Eye (tissue), 1 donor: ENCODE measurements around the gene KIF6.

Experiments used
- DNase-seq: peaks from one replicate; pipeline ENCODE4 v3.0.0-alpha.2; 2015

Gene KIF6

DNA sequence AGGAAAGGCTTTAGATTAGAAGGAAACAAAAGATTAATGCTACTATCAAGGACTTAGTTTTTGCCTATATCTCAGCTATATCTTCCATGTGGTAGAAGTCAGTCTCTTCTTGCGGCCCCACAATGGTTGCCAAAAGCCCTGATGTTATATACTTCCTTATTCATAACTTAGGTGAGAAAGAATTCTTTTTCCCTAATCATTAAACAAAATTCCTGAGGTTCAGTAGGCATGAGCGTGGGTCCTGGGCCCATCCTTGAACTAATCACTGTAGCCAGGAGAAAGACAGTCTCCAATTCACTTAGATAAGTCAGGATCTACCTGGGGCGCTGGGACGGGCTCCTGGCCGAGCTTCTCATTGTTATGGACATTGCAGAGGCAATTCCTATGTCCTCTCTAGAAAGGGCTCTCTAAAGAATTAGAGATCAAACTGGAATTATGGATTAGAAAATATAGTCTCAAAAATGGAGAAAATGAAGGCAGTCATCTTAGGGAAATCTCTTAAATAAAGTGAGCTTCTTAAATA, 134.3 kb downstream of the KIF6 start:
- DNase-seq, result no peak

DNA sequence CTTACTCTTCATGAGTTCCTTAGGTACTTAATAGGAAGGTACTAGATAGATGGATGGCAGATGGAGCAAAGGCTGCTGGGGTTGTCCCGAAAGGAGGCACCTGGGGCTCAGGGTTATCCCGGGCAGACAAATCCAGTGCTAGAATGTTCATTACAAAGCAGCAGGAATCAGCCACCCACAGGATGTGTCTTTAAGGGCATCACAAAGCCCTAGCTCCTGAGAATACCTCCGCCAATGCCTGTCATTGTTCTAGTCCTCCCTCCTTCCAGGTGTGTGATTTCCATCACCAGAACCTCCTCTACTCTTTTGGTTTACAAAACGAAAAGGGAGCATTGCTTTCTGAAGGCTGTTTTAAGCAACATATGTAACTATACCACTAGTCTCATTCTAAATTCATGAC, 138.1 kb downstream of the KIF6 start:
- no peak for DNase-seq

DNA sequence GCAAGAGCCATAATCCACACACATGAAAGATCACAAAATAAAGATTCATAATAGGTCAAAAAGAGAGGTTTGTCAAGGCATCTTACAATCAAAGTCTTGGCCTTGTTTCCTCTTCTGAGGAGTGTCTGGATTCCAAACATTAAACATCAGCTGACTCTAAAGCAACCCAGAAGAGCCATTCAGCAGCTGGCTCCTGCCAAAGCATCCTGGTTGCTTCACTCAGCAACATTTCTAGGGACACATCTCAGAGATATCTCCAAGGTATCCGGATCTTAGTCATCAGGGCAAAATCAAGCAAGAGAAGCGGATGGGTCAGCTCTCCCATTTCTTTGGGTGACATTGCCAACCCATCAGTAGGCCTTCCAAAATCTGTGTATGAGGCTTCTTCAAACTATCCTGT, 139.6 kb downstream of the KIF6 start:
- no peak for DNase-seq

DNA sequence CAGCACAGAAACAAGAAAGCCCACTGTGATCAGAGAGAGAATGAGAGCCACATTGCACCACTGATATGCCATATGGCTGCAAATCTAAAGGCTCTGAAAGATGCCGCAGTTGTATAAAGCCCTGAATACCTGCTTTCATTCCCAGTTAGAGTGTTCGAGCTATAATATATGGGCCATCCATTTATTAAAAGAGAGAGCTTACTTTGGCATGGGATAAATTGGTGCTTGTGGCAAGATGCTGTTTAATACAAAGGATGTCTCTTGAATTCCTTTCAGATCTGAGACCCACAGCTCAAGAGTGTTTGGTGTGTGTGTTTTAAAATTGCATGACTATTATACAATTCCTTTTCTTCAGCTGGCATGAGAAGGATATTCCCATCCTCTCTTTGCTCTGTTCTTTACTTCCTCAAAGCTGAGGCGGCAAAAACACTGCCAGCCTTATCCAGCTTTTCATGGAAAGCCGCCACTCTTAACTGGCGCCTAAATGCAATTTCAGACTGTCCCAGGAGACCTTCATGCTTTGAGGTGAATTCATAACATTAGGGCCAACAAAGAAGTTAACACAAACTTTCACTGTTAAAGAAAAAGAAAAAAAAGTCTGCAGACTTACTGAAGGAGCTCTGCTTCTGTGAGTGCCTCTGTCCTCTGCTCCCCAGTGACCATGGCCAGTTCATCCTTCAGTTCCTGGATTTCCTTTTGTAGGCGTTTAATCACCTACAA, 147.6 kb downstream of the KIF6 start:
- DNase-seq, result no peak

DNA sequence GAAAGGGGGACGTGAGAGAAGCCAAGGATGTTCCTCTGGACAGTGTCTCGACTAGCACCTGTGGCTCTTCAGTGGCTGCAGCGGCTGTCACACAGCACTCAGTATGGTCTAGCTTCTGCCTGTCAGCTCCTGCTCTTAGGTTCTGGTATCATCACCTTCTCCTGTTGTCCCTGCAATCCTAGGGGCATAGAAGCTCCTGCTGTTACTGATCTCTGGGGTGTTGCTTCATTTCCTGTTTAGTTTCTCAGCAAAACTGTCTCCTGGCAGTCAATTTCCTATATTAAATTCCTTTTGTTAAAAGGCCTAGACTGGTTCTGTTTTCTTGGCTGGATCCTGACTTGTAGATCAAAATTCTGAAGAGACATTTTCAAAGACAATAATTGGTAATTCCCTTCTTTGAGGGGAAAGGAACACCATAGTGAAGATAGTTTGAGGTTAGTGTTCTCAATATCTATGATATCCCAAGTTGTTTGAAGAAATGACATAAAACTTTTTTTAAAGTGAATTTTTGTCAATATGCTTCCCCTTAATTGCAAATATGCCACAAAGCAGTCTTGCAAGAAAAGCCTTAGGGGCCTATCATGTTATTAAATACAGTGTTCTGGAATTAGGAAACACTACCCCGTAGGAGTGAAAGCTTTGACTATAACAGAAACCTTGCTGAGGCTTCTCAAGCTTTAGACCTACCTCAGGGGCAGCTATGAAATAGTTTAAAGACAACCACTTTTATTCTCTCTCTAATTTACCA, 148.5 kb downstream of the KIF6 start:
- DNase-seq, result no peak

DNA sequence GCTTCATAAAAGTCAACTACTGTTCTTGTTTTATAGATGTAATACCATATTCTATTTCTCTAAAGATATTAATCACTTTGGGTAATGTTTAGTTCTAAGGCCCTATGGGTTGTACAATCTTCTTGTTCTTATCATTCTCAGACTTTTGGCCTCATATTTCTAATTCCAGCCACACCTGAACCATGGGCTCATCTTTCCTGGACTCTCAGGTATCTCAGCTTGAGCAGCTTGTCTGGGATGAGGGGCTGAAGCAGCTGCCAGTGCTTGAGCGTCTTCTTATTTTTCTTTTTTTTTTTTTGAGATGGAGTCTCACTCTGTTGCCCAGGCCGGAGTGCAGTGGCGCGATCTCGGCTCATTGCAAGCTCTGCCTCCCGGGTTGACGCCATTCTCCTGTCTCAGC, 150.2 kb downstream of the KIF6 start:
- DNase-seq, result no peak

DNA sequence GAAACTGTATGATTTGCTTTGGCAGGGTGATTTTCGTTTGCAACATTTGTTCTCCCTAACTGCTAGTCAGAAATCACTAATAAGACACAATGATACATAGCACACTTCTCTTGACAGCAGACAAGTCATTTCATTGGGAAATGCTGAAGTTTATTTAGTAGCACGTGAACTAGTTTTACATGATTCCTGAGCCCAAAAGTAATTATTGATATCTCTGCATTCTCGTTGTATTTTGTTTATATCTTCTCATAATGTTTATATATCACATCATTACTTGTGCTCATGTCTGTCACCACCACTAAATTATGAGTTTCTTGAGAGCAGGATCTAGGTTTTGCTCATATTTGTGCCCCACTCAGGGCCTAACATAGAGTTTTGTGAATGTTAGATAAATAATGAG, 151.7 kb downstream of the KIF6 start:
- no peak for DNase-seq

DNA sequence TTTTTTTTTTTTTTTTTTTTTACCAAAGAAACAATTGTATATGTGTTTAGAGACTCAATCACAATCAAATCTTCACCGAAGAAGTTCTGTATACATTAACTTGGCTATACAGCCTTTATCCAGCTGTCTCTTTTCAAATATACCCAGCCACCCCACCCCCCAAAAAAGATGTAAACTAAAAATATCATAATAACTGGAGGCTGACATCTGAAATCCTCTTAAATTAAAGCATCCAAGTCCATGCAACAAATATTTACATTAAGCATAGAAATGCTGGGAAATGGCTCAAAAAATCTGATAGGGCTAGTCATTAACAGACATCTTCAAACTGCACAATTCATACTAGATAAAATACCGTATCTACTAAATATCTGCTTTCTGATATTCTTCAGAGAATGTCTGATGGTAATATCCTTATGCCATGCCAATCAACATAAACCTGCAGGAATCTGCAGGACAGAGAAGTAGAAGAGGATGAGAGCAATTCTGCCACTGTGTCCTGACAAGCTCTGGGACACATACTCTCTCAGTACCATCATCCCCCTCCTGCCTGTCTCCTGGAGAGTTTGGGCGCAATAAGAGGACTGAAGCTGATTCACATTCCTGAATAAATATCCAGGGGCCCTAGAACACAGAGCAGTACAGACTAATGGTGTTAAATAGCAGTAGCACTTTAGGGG, 152.4 kb downstream of the KIF6 start:
- DNase-seq, result no peak

DNA sequence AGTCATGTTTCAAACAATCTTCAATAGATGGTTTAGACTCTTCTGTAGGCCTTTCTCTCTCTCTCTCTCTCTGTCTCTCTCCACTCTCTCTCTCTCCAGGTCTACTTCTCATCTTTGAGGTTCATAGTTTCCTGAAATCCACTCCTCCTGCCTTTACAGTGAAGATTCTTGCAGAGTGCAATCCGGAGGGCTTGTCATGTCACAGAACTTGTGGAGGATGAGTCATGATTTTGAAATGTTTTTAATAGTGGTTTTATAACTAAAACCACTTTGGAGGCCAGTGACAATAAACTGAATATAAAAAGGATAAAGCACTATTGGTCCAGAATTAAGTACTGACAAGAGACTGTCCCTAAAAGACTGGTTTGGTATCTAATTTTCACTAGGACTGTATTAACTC, 156.3 kb downstream of the KIF6 start:
- DNase-seq, result no peak

DNA sequence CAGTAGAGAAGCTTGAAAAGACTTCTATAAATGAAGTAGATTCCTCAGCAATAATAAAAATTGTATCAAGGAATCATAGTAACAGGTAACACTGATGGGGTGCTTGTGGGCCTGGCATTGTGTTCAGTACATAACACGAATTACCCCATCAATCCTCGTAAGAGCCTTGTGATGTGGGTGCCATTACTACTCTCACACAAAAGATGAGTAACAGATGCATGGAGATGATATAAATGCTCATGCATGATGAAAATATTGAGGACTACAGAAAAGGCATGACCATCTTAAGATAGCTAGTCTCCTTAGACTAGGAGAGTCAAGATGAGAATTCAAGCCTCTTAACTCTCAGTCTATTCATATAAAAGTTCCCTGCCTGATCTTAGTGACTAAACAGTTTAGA, 158.1 kb downstream of the KIF6 start:
- no peak for DNase-seq

DNA sequence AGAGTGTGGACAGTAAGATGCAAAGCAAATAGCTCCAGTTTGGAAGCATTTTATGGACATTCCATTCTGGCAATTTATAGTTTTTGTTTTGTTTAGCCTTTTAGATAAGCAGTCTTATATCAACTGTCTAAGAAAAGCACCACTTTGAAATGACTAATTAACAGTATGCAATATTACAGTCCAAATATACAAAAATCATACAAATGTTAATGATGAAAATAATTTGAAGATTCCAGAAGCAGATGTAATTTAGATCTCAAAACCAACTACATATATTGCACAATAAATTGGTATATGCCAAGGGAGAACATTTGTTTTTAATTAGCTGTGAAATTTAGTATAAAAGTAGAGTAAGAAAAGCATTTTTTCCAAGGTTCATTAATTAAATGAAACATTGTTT, 158.8 kb downstream of the KIF6 start:
- no peak for DNase-seq

DNA sequence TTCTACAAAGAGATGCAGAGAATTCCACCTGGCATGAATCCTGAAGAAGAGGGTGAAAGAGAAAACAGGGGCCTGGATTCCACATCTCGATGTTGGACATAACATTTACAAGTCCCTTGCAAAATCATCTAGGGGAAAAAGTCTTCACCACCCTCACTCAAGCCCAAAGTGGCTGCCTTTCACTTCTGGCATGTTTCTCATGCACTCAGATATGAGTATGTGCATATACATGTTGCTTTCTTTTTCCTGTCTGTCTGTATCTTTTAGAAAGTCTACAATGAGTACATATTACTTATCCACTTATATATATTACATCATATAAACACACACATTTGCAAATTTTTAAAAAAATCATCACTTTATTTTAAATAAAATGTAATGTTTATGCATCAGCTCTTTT, 159.3 kb downstream of the KIF6 start:
- no peak for DNase-seq

DNA sequence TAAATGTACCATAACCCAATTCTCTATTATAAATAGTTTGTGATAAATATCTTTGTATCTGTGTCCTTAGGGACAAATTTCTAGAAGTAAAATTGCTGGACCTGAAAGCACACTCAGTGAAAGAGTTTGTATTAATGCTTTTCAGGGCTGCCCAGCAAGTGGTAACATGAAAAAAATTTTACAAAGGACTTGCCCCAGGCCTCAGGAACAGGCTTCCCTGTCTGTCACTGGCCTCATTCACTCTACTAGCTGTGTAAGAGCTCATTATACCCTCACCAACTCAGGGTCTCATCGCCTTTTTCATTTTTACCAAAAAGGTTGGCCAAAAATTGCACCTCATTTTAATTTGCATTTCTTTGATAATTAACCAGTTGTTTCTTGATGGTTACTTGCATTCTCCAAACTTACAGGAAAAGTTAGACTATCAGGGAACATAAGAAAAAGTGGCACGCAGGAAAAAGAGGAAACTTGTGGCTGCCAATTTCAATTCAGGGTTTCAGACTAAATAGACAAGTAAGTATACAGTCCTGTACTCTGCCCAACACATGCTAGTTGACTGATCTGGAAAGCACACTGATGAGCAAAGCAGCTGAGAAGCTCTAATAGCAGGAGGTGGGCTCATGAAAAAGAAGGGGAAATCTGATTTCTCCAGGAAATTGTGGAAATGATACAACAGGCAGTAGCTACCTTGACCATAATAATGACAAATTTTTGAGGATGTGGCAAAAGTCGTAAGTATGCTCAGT, 161.5 kb downstream of the KIF6 start:
- no peak for DNase-seq

DNA sequence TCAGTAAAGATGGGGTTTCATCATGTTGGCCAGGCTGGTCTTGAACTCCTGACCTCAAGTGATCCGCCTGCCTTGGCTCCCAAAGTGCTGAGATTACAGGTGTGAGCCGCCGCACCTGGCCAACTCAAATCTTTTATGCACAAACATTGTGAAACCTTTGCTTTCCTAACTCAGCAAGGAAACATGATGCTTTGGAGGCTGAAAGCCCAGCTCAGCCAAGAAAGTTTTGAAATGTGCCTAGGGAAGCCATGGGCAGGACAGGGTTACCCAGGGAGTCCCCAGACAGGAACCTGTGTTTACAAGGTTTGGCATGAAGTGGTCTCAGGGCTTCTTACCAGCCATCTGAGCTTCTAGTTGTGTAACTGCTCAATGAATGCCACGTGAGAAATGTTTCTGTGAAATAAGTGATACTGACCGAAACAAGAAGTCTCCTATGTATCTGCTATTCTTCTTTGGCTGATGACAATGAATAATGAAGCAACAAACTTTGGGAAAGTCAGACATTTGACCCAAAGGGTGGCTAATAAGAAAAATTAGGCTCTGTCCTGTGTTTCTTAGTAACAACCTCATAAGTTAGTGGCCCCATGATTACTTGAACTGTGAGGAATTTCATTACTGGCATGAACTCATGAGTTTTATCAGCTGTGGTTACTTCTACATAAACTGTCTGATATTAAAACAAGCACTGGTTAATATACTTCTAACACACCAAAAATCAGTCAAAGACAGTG, 163.5 kb downstream of the KIF6 start:
- DNase-seq, result no peak

DNA sequence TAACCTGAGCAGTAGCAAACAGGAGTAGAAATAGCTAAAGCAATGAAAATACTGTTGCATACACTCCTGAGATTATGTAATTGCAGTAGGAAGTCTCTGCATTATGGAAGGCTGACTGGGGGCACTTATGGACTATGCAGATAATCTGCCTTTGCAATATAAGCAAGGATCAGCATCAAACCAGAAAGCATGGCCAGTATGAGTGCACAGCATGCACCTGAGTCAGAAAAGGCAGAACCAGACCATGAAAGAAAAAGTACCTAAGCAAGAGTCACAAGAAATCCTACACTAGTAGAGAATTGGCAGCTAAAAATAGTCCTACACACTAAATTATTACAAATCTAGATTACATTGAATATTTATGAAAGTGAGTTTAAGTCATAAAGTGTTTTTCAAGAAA, 164.3 kb downstream of the KIF6 start:
- no peak for DNase-seq

DNA sequence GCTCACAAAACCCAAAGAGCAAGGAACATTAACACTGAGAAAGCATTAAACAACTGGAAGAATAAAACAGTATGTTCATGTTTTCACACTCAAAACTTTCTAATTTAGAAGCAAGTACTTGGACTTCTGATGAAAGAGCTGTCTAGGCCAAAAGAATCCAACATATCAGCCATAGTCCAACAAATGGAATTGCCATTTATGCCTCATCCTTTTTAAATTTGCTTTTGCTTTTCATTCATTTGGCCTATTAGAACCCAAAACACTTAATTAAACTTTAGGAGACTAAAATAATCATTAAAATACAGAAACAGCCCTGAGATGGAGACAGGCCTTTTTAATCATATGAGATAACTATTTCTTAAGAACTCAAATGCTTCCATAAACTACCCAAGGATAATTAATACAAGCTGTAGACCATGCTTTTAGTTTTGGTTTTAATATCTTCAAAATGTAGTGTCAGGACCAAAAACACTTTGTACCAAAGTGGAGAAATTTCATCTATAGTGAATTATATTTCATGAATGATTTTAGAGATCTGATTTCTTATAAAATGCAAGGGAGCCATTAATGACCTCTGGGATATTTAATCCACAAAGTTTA, 166.5 kb downstream of the KIF6 start:
- no peak for DNase-seq

DNA sequence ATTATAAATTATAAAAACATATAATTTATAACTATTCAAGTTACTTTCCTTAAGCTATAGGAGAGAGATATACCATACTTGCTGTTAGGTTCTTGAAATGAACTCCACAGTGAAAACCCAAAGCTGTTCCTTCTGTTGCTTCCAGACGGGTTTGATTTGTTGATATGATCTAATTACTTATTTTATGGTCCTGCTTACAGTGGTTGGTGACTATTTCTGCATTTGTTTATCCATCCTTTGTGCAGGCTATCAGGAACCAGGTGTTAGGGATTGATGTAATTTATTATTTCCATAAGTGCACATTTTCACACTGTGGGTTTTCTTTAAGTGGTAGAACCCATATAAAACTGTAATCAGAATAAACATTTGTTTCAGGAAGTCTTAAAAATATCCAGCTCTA, 167.1 kb downstream of the KIF6 start:
- DNase-seq, result no peak

DNA sequence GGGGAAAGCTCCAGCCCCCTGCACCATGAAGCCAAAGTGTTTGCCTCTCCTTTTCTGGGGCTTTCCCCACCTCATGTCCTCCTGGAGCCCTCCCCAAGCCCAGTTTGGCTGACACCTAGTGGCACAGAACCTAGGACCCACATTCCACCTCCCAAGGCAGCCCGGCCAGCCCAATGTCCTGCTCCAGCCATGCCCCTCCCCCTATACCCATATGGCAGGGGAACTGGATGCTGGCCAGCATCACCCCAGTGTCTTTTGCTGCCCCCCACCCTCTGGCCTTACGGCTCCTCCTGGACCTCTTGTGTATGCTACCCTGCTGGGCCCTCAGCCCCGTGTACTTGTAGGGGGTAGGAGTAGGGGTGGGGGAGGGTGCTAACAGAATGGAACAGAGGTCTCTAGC, 170.1 kb downstream of the KIF6 start:
- DNase-seq, result no peak

DNA sequence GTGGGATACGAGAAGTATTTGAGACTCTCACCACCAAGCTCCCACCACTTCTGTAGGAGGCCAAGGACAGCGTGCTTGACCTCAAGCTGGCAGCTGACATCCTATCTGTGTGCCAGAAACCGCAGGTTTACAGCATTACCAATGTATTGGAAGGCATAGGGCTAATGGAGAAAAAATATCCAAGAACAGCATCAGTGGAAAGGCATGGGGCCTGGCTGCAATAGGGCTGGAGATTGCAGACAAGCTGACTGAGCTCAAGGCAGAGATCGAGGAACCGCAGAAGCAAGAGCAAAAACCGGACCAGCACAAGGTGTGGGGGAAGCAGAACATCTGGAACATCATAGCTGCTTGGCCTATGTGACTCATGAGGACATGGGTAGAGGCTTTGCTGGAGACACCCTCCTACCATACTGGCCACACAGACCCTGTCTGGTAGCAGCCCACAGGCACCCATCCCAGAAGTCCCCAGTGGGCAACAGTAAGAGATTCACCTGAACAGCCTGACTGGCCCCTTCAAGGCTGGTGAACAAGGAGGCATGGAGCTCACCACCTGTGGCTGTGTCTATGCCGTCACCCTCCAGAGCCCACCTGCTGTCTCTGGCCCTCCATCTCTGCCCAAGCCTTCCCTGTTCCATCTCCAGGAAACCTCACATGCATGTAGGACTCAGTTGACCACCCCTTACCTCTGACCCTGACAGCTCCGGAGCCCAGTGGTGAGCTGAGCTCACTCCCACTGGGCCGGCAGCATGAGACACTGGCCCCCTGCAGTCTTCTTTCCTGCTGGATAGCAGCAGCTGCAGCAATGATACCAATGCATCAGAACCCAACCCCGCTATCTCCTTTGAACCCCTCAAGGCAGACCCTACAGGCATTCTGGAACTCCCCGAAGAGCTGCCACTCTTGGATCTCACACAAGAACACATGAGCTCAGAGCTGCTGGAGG, 171.1 kb downstream of the KIF6 start:
- DNase-seq, result no peak

DNA sequence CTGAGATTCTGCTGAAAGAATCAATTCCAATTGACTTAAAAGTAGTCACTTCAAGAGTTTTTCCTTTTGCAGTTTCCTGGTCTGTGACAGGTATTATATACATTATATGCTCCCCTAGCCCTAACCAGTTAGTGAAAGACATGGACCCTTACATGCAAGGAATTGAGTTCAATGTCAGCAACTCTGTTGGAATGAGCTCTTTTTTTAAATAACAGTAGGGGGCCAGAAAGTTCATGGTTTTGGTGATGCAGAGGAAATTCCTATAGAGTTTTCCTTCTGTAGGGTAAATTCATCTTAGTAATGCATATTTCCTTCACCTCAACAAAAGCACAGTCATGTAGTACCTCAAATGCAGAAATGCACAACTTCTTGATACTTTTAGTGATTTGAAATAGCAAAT, 172.2 kb downstream of the KIF6 start:
- DNase-seq, result no peak

DNA sequence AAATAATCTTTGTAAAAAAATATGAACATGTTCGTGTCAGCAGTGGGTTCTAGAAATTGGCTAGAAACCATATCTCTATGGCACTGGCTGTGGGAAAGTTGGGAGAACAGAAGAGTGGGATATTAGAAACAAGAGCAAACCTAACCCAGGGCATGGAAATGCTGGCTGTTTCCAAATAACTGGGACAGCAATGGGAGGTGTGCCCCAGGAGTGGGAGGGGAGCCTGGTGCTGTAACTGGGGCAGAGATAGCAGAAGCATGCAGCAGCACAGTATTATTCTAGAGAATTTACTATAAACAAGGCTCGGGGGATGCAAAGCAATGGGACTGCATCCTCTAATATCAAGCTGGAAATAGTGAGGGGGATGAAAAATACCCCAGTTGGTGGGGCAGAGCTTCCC, 175.0 kb downstream of the KIF6 start:
- no peak for DNase-seq
